ENCODE data around the gene ADIPOR1.
"Not testable (repeated sequence)": the region's sequence is repeated elsewhere in the genome, so short reads cannot be mapped to it uniquely, and the experiment has no call there.

The ADIPOR1 gene, protein sequence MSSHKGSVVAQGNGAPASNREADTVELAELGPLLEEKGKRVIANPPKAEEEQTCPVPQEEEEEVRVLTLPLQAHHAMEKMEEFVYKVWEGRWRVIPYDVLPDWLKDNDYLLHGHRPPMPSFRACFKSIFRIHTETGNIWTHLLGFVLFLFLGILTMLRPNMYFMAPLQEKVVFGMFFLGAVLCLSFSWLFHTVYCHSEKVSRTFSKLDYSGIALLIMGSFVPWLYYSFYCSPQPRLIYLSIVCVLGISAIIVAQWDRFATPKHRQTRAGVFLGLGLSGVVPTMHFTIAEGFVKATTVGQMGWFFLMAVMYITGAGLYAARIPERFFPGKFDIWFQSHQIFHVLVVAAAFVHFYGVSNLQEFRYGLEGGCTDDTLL

GRCh38 chr1:202957733-202958543 is at the start of gene ADIPOR1:
Gene ADIPOR1, minus strand, starts transcription at chr1:202958312. Its CDS starts 7,242 bp downstream, at chr1:202951070.
- FAIRE-seq: no peak

DNA sequence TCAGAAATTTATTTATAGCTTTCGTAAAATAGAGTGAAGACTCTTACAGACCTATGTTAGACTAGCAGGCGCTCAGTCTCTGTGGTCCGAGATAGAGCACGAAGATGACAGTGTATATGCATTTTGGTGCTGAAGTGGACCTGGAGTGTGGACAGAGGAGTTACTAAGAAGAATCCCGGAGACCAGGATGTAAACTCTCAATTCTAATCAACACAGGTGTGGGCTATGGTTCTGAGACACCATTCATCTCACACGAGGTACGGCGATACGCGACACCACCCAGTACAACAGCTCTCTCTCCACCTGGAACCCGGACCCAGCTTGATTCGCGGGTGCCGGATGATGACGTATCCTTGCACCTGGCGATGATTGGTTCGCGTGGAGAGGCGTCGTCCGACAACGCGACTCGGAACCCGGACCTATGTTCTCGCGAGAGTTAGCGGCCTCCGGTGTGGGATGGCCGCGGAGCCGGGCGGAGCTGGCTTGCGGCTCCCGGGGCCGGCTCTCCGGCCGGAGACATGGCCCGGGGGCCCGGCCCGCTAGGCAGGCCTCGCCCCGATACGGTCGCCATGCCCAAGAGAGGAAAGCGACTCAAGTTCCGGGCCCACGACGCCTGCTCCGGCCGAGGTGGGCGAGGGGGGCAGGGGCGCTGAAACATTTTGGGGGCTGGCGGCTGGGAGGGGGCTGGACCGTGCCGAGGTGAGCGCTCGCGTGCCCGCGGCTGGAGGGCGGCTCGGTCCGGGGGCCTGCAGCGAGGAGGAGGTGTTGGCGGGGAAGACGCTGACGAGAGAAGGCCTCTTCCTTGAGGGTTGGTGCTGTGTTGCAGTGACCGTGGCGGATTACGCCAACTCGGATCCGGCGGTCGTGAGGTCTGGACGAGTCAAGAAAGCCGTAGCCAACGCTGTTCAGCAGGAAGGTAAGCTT is 49.1 kb upstream of the ADIPOR1 start, which contains the start of gene TMEM183A:
Gene TMEM183A (plus strand): TSS at position 427 of the 924 bp plus-strand sequence. CDS start 92 bp downstream, at position 519.
- FAIRE-seq: peak; percentile 89

DNA sequence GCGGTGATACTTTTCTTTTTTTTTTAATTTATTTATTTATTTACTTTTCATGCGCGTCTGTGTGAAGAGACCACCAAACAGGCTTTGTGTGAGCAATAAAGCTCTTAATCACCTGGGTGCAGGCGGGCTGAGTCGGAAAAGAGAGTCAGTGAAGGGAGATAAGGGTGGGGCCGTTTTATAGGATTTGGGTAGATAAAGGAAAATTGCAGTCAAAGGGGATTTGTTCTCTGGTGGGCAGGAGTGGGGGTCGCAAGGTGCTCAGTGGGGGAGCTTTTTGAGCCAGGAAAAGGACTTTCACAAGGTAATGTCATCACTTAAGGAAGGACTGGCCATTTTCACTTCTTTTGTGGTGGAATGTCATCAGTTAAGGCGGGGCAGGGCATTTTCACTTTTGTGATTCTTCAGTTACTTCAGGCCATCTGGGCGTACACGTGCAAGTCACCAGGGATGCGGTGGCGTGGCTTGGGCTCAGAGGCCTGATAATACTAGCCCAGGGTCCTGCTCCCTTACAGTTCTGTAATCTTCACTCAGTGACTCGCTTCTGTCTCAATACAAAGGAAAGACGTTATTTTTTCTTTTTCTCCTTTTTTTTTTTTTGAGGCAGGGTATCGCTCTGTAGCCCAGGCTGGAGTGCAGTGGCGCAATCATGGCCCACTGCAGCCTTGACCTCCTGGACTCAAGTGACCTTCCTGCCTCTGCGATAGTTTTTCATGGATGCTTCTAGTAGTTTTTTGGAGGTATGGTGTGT is 47.5 kb upstream of the ADIPOR1 start:
- FAIRE-seq: not testable (repeated sequence)

- FAIRE-seq: no peak
Measured at GRCh38 chr1:203002951-203003350, 44.8 kb upstream of the ADIPOR1 start.

DNA sequence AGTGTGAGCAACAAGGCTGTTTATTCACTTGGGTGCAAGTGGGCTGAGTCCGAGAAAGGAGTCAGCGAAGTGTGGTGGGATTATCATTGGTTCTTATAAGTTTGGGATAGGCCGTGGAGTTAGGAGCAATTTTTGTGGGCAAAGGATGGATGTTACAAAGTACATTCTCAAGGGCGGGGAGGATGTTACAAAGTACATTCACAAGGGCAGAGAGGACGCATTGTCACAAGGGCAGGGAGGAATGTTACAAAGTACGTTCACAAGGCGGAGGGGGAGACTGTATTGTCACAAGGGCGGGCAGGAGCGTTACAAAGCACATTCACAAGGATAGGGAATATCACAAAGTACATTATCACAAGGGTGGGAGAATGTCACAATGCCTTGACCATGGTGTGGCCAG is 43.9 kb upstream of the ADIPOR1 start:
- no peak for FAIRE-seq

DNA sequence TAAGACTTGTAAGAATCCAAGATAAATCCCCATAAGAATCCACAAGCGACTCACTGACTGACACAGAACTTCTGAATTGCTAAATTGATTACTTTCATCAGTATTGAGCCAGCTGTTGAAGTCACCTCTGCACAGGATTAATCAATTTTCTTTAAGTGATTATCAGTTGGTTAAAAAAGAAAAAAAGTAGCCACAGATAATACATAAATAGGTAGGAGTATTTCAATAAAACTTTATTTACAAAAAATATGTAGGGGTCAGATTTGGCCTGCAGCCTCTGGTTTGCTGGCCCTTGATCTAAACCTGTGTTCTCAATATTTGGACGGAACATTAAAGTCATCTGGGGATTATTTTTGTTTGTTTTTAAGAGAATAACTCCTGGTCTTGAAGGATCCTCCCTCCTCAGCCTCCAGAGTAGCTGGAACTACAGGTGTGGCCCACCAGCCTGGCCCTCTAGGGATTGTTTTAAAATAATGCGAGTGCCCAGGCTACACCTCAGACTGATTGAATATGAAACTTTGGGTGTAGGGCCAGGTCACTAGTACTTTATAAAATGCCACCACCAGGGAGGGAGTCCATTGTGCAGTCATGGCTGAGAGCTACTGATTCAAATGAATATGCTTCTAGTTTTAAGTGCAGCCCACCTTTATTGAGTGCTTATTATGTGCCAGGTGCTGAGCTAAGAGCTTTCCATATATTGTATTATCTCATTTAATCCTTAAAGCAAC is 42.3 kb upstream of the ADIPOR1 start:
- no peak for FAIRE-seq

- peak; percentile 82 for FAIRE-seq
Measured at GRCh38 chr1:202998836-202999750, 41.0 kb upstream of the ADIPOR1 start.

- no peak for FAIRE-seq
Measured at GRCh38 chr1:202994756-202995155, 36.6 kb upstream of the ADIPOR1 start.

GRCh38 chr1:202991112-202991511 is 33.0 kb upstream of the ADIPOR1 start:
- no peak for FAIRE-seq

DNA sequence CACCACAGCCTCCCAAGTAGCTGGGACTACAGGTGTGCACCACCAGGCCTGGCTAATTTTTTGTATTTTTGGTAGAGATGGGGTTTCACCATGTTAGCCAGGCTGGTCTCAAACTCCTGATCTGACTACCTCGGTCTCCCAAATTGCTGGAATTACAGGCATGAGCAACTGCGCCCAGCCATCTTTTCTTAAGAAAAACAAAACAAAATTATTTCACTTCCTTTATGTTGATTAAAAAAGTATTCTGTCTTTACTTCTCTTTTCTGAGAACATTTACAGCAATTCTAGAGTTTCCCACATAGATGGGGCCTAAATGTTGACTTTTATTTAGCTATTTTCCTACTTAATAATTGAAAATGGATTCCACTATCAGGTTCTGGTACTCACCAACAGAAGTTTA is 31.8 kb upstream of the ADIPOR1 start:
- FAIRE-seq: no peak

GRCh38 chr1:202987922-202988583 is 29.9 kb upstream of the ADIPOR1 start:
- no peak for FAIRE-seq

DNA sequence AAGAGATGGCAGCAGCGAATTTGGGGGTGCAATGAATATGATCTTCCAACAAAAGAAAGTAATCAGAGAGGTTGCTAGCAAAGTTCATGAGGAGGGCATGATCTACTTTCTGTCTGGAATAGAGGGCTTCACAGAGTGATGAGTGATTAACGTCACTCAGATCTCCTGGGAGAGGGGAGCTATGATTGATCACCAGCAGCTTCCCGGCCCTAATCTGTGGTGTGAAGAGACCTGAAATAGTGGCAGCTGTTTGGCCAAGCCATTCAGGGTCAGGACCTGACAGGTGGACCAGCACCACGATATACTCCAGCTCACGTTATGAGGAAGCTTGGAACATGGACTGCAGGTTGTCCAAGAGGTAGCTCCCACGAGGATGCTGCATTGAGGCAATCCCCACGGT is 29.1 kb upstream of the ADIPOR1 start:
- FAIRE-seq: no peak

DNA sequence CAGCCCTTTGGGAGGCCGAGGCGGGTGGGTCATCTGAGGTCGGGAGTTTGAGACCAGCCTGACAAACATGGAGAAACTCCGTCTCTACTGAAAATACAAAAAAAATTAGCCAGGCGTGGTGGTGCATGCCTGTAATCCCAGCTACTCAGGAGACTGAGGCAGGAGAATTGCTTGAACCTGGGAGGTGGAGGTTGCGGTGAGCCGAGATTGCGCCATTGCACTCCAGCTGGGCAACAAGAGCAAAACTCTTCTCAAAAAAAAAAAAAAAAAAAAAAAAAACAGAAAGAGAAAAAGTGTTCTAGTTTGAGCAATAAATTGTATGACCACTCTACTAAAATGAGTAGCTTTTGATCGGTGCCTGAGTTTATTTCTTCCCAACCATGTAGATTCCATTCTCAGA is 28.0 kb upstream of the ADIPOR1 start:
- not testable (repeated sequence) for FAIRE-seq

GRCh38 chr1:202982715-202983430 is 24.8 kb upstream of the ADIPOR1 start:
- no peak for FAIRE-seq

DNA sequence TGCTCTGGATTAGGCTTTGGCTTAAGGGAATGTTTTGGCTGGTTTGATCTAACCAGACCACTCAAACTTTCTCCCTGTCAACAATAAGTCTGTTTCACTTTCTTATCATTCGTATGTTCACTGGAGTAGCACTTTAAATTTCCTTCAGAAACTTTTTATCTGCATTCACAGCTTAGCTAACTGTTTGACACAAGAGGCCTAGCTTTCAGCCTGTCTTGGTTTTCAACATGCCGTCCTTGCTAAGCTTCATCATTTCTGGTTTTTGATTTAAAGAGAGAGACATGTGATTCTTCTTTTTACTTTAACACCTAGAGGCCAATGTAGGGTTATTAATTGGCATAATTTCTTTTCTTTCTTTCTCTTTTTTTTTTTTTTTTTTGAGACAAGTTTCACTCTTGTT is 23.8 kb upstream of the ADIPOR1 start:
- FAIRE-seq: no peak

GRCh38 chr1:202979459-202979858 is 21.3 kb upstream of the ADIPOR1 start:
- no peak for FAIRE-seq

DNA sequence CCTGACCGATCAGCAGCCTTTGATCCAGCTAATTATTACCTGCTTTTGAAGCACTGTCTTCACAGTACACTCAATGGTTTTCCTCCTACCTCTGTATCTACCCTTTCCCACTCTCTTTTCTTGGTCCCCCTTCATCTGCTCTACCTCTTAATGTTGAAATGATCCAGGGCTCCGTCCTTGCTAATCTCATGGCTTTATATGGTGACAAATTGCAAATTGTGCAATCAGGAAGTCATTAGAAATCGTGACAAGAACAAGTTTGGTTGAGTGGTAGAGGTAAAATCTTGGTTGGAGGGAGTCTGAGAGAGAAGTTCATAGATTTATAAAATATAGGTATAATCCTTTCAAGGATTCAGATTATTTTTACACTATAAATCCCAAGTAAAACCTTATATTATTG is 18.5 kb upstream of the ADIPOR1 start:
- FAIRE-seq: no peak

- FAIRE-seq: no peak
Measured at GRCh38 chr1:202974856-202975255, 16.7 kb upstream of the ADIPOR1 start.

- no peak for FAIRE-seq
Measured at GRCh38 chr1:202972046-202972445, 13.9 kb upstream of the ADIPOR1 start.
